Skeletal muscle satellite cell (primary cell): ENCODE measurements around the gene IL34.

Source experiments
- H3K27me3 ChIP-seq: 2 replicates; pipeline ENCODE4 v1.7.0; 2013; ENCODE audit warnings: low read length; ENCODE audit not compliant: control insufficient read depth, insufficient read depth
- H3K36me3 ChIP-seq: 2 replicates; pipeline ENCODE4 v1.7.0; 2013; ENCODE audit warnings: mild to moderate bottlenecking, control low read depth, low read length; ENCODE audit not compliant: insufficient read depth
- H3K4me1 ChIP-seq: 2 replicates; pipeline ENCODE4 v1.7.0; 2013; ENCODE audit warnings: low read length; ENCODE audit not compliant: control insufficient read depth, insufficient read depth
- H3K4me2 ChIP-seq: 2 replicates; pipeline ENCODE4 v1.7.0; 2013; ENCODE audit warnings: mild to moderate bottlenecking, low read length
- H3K4me3 ChIP-seq: 2 replicates; pipeline ENCODE4 v1.7.0; 2013; ENCODE audit warnings: low read length
- H3K9ac ChIP-seq: 2 replicates; pipeline ENCODE4 v1.7.0; 2013; ENCODE audit warnings: mild to moderate bottlenecking, low read depth, low read length, moderate library complexity
- H3K9me3 ChIP-seq: replicated peaks from 2 replicates; pipeline ENCODE4 v1.7.0; 2013; ENCODE audit warnings: mild to moderate bottlenecking, control low read depth, low read length

Gene IL34

GRCh38 chr16:70682239-70683145, 36.1 kb downstream of the IL34 start:
- Histone ChIP-seq H3K4me1 (peaks cover 57% of the 10 kb centered on the region), H3K9me3 (no peaks in the 10 kb centered on the region), H3K4me2 (peak overlapping the region; percentile 100), H3K27me3 (no peaks in the 10 kb centered on the region), H3K4me3 (peak overlapping the region; percentile 90), H3K9ac (peak overlapping the region; percentile 70), H3K36me3 (peaks cover 44% of the 10 kb centered on the region)

- H3K27me3 ChIP-seq = no peaks in the 10 kb centered on the region
- H3K9ac ChIP-seq = peak overlapping the region; percentile 90
- peak overlapping the region; percentile 100 for H3K4me2 ChIP-seq
- H3K9me3 ChIP-seq = no peaks in the 10 kb centered on the region
- H3K36me3 ChIP-seq = peaks cover 36% of the 10 kb centered on the region
- H3K4me3 ChIP-seq = peak overlapping the region; percentile 90
- peaks cover 65% of the 10 kb centered on the region for H3K4me1 ChIP-seq
Observed at GRCh38 chr16:70683146-70683944, 37.0 kb downstream of the IL34 start.

GRCh38 chr16:70684146-70685060, 38.0 kb downstream of the IL34 start:
- Histone ChIP-seq H3K4me1 (peaks cover 76% of the 10 kb centered on the region), H3K4me3 (peak overlapping the region; percentile 90), H3K27me3 (no peaks in the 10 kb centered on the region), H3K9me3 (no peaks in the 10 kb centered on the region), H3K36me3 (peaks cover 25% of the 10 kb centered on the region), H3K9ac (peak overlapping the region; percentile 90), H3K4me2 (peak overlapping the region; percentile 100)

GRCh38 chr16:70685061-70685937, 38.9 kb downstream of the IL34 start:
- Histone ChIP-seq H3K36me3 (peaks cover 19% of the 10 kb centered on the region), H3K9me3 (no peaks in the 10 kb centered on the region), H3K4me2 (peak overlapping the region; percentile 100), H3K4me1 (peaks cover 83% of the 10 kb centered on the region), H3K9ac (peak overlapping the region; percentile 90), H3K4me3 (peak overlapping the region; percentile 90), H3K27me3 (no peaks in the 10 kb centered on the region)

- Histone ChIP-seq H3K36me3 (peaks cover 13% of the 10 kb centered on the region), H3K9ac (peak within 1 kb of the TSS; percentile 90), H3K4me2 (peak within 1 kb of the TSS; percentile 100), H3K9me3 (no peaks in the 10 kb centered on the region), H3K27me3 (no peaks in the 10 kb centered on the region), H3K4me1 (peaks cover 87% of the 10 kb centered on the region), H3K4me3 (peak within 1 kb of the TSS; percentile 90)
Observed at GRCh38 chr16:70685938-70686375, 39.6 kb downstream of the IL34 start, which contains the start of gene MTSS2. Gene MTSS2, minus strand, starts transcription at chr16:70686053. Its CDS starts 262 bp downstream, at chr16:70685791.

- Histone ChIP-seq H3K4me1 (peaks cover 87% of the 10 kb centered on the region), H3K4me3 (peak overlapping the region; percentile 90), H3K36me3 (peaks cover 13% of the 10 kb centered on the region), H3K9me3 (no peaks in the 10 kb centered on the region), H3K27me3 (no peaks in the 10 kb centered on the region), H3K9ac (peak overlapping the region; percentile 83), H3K4me2 (peak overlapping the region; percentile 100)
Observed at GRCh38 chr16:70686376-70687101, 40.2 kb downstream of the IL34 start.

DNA sequence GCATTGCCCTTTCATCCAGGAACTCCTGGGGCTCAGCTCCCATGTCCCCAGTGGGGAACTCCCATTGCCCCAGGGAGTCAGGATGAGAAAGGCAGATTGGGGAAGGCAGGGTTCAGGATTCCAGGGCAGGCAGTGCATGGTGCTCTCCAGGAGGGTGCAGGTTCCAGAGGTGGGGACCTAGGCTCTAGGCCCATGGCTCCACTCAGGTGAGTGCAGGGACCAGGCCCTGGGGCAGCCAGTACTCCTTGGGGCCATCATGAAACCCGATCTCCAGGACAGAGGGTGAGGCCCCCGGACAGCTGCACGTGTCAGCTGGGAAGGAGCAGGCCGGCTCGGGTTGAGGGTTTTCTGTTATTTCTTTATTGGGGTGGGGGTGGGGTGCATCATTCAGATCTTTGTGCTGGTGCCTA, 40.7 kb downstream of the IL34 start:
- Histone ChIP-seq H3K4me3 (peak overlapping the region; percentile 90), H3K4me1 (peaks cover 87% of the 10 kb centered on the region), H3K9ac (peak overlapping the region; percentile 83), H3K4me2 (peak overlapping the region; percentile 100), H3K27me3 (no peaks in the 10 kb centered on the region), H3K36me3 (peaks cover 13% of the 10 kb centered on the region), H3K9me3 (no peaks in the 10 kb centered on the region)

DNA sequence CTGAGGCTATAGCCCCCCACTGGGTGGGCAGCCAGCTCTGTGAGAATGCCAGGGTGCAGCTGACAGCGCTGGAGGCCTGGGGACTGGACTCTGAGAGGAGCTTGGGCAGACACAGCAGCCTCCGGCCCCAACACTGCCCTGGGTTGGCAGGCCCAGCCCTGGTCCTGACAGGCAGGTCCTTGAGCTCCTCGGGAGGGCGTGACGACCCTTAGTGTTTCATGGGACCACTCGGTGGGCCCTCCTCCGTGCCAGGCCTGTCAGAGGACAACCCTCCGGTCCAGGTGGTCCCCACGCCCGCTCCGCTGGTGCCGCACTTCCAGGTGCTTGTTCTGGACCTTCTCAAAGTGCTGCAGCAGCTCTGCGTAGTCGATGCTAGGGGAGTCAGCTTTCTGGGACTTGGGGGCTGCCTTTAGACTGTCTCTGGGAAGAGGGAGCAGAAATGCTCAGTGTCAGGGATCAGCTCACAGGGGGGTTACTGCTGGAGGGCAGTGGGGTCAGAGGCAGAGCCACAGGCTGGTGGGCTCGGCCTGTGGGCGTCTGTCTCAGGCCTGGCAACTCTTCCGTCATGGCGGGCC, 41.4 kb downstream of the IL34 start:
- H3K4me2 ChIP-seq = peak overlapping the region; percentile 100
- H3K4me1 ChIP-seq = peaks cover 87% of the 10 kb centered on the region
- peaks cover 12% of the 10 kb centered on the region for H3K36me3 ChIP-seq
- H3K27me3 ChIP-seq = no peaks in the 10 kb centered on the region
- H3K9me3 ChIP-seq = no peaks in the 10 kb centered on the region
- peak overlapping the region; percentile 27 for H3K4me3 ChIP-seq
- peak overlapping the region; percentile 56 for H3K9ac ChIP-seq

DNA sequence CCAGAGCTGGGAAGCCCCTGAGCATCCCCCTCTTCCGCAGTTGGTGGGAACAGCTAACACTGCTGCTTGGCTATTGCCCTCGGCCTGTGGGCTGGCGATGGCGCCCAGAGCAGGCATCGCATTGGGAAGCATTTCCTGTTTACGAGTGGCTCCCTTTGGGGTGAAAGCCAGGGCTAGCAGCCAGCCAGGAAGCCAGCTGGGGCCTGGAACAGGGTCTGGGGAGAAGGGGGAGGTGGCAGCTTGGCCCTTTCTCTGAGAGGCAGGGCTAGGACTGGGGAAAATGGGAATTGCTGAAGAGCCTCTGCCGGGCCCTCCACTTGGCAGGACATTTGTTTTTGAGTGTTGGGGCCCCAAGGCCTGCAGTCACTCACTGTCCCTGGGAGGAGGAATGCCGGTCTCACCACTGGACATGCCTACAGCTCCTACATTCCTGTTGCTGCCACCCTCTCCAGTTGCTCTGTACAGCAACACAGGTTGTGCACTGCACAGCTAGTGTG, 41.9 kb downstream of the IL34 start:
- no peak overlapping the region for H3K4me3 ChIP-seq
- H3K4me2 ChIP-seq = peak overlapping the region; percentile 1
- H3K9ac ChIP-seq = peak overlapping the region; percentile 56
- peaks cover 7% of the 10 kb centered on the region for H3K36me3 ChIP-seq
- H3K27me3 ChIP-seq = no peaks in the 10 kb centered on the region
- peaks cover 87% of the 10 kb centered on the region for H3K4me1 ChIP-seq
- no peaks in the 10 kb centered on the region for H3K9me3 ChIP-seq
